Progenitor cell of endocrine pancreas (in vitro differentiated cells): ENCODE results near the gene NT5C2. TPM values are rescaled to one million over a fixed set of nuclear protein-coding genes. Genes with fewer than 3 reads are reported as not detected.

Experiments used
- DNase-seq: peaks from one replicate; pipeline ENCODE4 v3.0.0; 2021; ENCODE audit warnings: low spot score; ENCODE audit not compliant: unreplicated experiment
- H3K27ac Mint-ChIP-seq: 2 replicates; pipeline ENCODE4 v1.8.0; 2021; ENCODE audit warnings: mild to moderate bottlenecking, moderate library complexity, mixed read lengths
- H3K27me3 Mint-ChIP-seq: 2 replicates; pipeline ENCODE4 v1.8.0; 2021; ENCODE audit warnings: mixed read lengths
- H3K36me3 Mint-ChIP-seq: 2 replicates; pipeline ENCODE4 v1.8.0; 2022; ENCODE audit warnings: mixed read lengths; ENCODE audit not compliant: insufficient read depth
- H3K4me1 Mint-ChIP-seq: 2 replicates; pipeline ENCODE4 v1.8.0; 2021; ENCODE audit warnings: low read depth, mixed read lengths
- H3K4me3 Mint-ChIP-seq: 2 replicates; pipeline ENCODE4 v1.8.0; 2021; ENCODE audit warnings: low read depth, mild to moderate bottlenecking, moderate library complexity, mixed read lengths
- H3K9me3 Mint-ChIP-seq: 2 replicates; pipeline ENCODE4 v1.8.0; 2021; ENCODE audit warnings: low read depth, mixed read lengths
- long read RNA-seq: library from polyadenylated mRNA; unstranded; transcript quantifications from one replicate; pipeline ENCODE4 v2.0.0, GENCODE V29; 2020
- total RNA-seq: library from RNA; stranded (reverse); gene quantifications from 2 replicates; pipeline ENCODE4 v1.2.1, GENCODE V29; 2021
- TF ChIP-seq, protein P1 (sequence below): fragments of 200-600 bp; sonication (generic); IDR thresholded peaks from one replicate; pipeline ENCODE4 v1.5.0; 2021; ENCODE audit warnings: antibody characterized with exemption, mild to moderate bottlenecking; ENCODE audit not compliant: unreplicated experiment

NT5C2 gene
- 131 and 135 TPM in 2 replicates for total RNA-seq
- long read RNA-seq, transcript NT5C2-201 (18 exons, 3,435 nt): major isoform, 55 of 272 reads
- long read RNA-seq, transcript NT5C2-203 (17 exons, 3,365 nt): minor isoform, 28 of 272 reads
- long read RNA-seq, partial matches to known transcripts: 35 of 272 reads
- long read RNA-seq, other reads (novel, unspliced or antisense): 154 of 272 reads

DNA sequence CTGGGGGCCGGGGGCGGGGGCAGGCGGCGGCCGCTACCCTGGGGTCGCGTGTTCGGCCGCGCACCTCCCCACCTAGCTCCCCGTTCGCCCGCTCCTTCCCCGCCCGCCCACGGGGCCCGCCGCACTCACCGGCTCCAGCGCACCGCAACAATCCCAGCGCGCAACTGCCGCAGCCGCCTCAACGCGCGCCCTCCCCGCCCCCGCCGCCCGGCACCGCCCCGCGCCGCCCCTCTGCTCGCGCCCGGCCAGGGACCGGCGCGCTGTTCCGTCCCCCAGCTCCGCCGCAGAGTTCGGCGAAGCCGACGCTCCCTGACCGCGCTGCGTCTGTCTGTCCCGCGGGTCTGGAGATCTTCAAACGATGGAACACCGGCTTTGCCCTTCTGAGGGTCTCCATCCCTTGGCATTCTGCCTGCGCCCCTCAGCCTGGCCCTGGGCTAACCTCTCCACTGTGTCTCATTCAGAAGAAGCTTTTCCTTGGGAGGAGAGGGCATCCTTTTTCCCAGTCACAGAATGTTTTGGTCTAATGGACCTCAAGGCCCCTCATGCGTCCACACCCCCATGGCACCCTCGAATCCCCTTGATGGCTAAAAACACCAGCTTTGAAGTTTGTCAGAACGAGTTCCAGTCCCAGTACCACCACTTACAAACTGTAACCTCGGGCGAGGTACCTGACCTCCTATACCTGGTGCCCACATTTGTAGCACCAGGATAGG lies at the start of gene NT5C2:
NT5C2 (minus strand) TSS at position 166 of the 713 bp plus-strand sequence. CDS start 18,314 bp downstream, outside the sequence.
- peak; percentile 60 for DNase-seq
- Mint-ChIP-seq H3K9me3 (no peaks in the 10 kb centered on the region), H3K36me3 (peaks cover 4% of the 10 kb centered on the region), H3K4me1 (peaks cover 35% of the 10 kb centered on the region), H3K4me3 (peak within 1 kb of the TSS; percentile 99), H3K27me3 (no peaks in the 10 kb centered on the region), H3K27ac (peak within 1 kb of the TSS; percentile 99)
- TF ChIP-seq, protein P1, sequence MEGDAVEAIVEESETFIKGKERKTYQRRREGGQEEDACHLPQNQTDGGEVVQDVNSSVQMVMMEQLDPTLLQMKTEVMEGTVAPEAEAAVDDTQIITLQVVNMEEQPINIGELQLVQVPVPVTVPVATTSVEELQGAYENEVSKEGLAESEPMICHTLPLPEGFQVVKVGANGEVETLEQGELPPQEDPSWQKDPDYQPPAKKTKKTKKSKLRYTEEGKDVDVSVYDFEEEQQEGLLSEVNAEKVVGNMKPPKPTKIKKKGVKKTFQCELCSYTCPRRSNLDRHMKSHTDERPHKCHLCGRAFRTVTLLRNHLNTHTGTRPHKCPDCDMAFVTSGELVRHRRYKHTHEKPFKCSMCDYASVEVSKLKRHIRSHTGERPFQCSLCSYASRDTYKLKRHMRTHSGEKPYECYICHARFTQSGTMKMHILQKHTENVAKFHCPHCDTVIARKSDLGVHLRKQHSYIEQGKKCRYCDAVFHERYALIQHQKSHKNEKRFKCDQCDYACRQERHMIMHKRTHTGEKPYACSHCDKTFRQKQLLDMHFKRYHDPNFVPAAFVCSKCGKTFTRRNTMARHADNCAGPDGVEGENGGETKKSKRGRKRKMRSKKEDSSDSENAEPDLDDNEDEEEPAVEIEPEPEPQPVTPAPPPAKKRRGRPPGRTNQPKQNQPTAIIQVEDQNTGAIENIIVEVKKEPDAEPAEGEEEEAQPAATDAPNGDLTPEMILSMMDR: no peak

DNA sequence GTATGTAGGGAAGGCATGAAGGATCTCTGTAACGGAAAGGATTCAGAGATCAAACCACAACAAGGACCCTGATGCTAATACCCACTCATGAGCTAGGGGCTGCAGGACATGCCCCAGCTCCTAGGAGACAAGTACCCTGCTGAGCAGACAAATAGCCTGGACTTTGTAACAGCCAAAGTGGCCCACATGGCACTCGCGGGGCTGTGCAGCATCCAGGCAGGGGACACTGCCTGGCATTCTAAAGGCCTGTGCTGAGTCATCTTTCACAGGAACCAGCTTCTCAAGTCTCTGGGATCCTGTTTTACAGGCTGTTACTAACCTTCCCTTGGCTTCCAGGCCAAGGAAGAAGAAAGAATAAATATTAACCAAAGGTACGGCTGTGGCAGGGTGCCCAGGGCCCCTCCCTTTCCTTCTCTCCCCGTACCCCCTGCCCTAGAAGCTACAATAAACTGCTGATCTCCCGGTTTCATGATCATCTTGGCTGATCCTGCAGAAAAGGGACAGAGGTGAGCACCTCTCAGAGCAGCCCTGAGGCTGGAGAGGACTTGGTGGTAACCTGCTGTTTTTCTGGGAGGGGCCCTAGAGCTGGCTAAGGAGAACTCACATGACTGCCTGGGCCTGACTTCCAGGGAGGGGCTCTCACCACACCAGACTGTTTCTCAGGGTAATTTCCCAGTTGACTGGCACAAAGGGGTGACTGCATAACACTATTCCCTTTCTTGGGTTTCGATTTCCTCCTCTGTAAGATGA lies 48.4 kb upstream of the NT5C2 start:
- H3K4me3 Mint-ChIP-seq: no peak overlapping the region
- TF ChIP-seq, protein P1: no peak
- H3K27ac Mint-ChIP-seq: peak overlapping the region; percentile 89
- H3K36me3 Mint-ChIP-seq: no peaks in the 10 kb centered on the region
- H3K9me3 Mint-ChIP-seq: no peaks in the 10 kb centered on the region
- no peak for DNase-seq
- H3K27me3 Mint-ChIP-seq: no peaks in the 10 kb centered on the region
- H3K4me1 Mint-ChIP-seq: peaks cover 23% of the 10 kb centered on the region

DNA sequence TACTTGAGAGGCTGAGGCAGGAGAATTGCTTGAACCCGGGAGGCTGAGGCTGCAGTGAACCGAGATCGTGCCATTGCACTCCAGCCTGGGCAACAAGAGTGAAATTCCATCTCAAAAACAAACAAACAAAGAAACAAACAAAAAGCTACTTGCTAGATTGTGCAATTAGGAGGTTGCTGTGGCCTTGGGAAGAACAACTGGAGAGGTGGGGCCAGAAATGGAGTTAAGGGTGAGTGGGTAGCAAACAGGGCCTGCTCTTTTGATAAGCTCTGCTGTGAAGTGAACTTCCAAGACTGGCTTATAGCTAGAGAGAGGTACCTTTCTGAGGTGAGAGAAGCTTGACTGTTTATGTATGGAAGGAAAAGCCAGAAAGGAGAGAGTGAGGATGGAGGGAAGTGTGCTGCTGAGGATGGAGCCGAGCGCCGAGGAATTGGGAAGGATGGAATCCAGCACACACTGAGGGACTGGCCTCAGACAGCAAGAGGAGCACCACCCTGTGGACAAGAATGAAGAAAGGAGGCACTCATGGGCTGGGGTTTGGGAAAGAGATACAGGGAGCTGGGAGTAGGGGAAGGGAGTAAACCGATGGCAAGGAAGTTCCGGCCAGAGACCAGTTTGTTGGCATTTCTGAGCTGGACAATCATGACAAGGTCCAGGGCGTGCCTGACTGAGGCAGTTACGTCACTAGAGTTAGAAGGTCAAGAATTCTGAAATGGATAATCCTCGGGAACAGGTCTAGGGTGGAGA lies 45.6 kb upstream of the NT5C2 start:
- H3K4me1 Mint-ChIP-seq: peaks cover 23% of the 10 kb centered on the region
- H3K36me3 Mint-ChIP-seq: no peaks in the 10 kb centered on the region
- H3K9me3 Mint-ChIP-seq: no peaks in the 10 kb centered on the region
- DNase-seq: no peak
- H3K4me3 Mint-ChIP-seq: no peak overlapping the region
- H3K27ac Mint-ChIP-seq: peak overlapping the region; percentile 58
- no peaks in the 10 kb centered on the region for H3K27me3 Mint-ChIP-seq
- TF ChIP-seq, protein P1: peak; percentile 13

DNA sequence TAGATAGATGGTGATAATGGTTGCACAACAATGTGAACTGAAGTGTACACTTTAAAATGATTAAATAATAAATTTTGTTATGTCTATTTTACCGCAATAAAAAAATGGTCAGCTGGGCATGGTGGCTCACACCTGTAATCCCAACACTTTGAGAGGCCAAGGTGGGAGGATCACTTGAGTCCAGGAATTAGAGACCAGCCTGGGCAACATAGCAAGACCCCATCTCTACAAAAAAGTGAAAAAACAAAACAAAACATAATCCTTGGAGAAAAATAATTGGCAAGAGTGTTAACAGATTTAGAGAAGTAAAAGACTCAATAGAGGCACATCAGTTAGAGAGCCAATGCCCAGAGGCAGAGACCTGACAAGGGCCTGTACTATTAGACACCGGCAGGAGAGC lies 42.7 kb upstream of the NT5C2 start:
- Mint-ChIP-seq H3K9me3 (no peaks in the 10 kb centered on the region), H3K27me3 (no peaks in the 10 kb centered on the region), H3K4me1 (peaks cover 26% of the 10 kb centered on the region), H3K27ac (no peak overlapping the region), H3K36me3 (no peaks in the 10 kb centered on the region), H3K4me3 (no peak overlapping the region)
- TF ChIP-seq, protein P1: no peak
- no peak for DNase-seq
